Measurements from ENCODE around the gene MAML2. TPM values are rescaled to one million over a fixed set of nuclear protein-coding genes. Genes with fewer than 3 reads are reported as not detected.

MAML2 gene
- total and polyA plus RNA-seq, 10 donors = 2.7 to 43.4 (median 27.2) TPM

DNA sequence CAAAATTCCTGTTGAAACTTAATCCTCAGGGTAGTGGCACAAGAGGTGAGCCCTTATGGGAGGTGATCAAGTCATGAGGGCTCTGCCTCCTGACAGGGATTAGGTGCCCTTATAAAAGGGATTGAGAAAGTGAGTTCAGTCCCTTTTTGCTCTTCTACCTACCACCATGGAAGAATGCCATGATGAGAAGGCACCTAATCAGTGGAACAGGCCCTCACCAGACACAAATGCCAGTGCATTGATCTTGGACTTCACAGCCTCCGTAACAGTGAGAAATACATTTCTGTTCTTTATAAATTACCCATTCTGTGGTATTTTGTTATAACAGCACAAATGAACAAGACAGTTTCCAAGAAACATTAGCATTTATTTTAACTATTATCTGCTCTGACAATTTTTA is 338.1 kb downstream of the MAML2 start:
- no peak overlapping the region for H3K27ac ChIP-seq
- no peak for TF ChIP-seq POLR2A (IDR thresholded peaks at IDR 0.05)
- no peaks in the 10 kb centered on the region for H3K9me3 ChIP-seq
- 95 to 100% (median 100%) methylated on average over 1 of the region's 1 CpG for WGBS, 5 donors
- no peaks in the 10 kb centered on the region for H3K36me3 ChIP-seq
- H3K27me3 ChIP-seq (replicated peaks in 1 of 7) = no peaks in the 10 kb centered on the region
- no peak overlapping the region for H3K4me3 ChIP-seq
- intact Hi-C loops (cut with DNase I; ENCODE audit: low total_unique reads) = no loop called here
- peaks cover 0 to 15% (median 7%) of the 10 kb centered on the region in 6 donors for H3K4me1 ChIP-seq
- no peak for DNase-seq

DNA sequence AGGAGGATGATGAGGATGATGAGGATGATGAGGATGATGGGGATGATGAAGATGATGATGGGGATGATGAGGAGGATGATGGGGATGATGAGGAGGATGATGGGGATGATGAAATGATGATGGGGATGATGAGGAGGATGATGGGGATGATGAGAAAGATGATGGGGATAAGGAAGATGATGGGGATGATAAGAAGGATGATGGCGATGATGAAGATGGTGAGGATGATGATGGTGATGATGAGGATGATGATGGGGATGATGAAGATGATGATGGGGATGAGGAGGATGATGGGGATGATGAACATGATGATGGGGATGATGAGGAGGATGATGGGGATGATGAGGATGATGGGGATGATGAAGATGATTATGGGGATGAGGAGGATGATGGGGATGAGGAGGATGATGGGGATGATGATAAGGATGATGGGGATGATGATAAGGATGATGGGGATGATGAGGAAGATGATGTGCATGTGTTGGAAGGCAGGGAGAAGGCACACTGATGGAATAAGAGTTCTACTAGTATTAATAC is 340.2 kb downstream of the MAML2 start:
- 88 to 98% (median 94%) methylated on average over 1 of the region's 1 CpG for WGBS, 5 donors
- no peaks in the 10 kb centered on the region for H3K27me3 ChIP-seq (replicated peaks in 1 of 7)
- H3K27ac ChIP-seq = no peak overlapping the region
- H3K36me3 ChIP-seq = no peaks in the 10 kb centered on the region
- TF ChIP-seq, protein P1, sequence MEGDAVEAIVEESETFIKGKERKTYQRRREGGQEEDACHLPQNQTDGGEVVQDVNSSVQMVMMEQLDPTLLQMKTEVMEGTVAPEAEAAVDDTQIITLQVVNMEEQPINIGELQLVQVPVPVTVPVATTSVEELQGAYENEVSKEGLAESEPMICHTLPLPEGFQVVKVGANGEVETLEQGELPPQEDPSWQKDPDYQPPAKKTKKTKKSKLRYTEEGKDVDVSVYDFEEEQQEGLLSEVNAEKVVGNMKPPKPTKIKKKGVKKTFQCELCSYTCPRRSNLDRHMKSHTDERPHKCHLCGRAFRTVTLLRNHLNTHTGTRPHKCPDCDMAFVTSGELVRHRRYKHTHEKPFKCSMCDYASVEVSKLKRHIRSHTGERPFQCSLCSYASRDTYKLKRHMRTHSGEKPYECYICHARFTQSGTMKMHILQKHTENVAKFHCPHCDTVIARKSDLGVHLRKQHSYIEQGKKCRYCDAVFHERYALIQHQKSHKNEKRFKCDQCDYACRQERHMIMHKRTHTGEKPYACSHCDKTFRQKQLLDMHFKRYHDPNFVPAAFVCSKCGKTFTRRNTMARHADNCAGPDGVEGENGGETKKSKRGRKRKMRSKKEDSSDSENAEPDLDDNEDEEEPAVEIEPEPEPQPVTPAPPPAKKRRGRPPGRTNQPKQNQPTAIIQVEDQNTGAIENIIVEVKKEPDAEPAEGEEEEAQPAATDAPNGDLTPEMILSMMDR (IDR thresholded peaks at IDR 0.05 in 8 of 11, conservative IDR thresholded peaks at IDR 0.05 in 3 of 11) = no peak
- TF ChIP-seq POLR2A (IDR thresholded peaks at IDR 0.05) = no peak
- no peak for TF ChIP-seq POLR2AphosphoS5 (IDR thresholded peaks at IDR 0.05)
- H3K4me3 ChIP-seq = no peak overlapping the region
- peaks cover 0 to 23% (median 9%) of the 10 kb centered on the region in 6 donors for H3K4me1 ChIP-seq
- no peak for DNase-seq
- no peaks in the 10 kb centered on the region for H3K9me3 ChIP-seq
- intact Hi-C loops (cut with DNase I; ENCODE audit: low total_unique reads) = no loop called here

DNA sequence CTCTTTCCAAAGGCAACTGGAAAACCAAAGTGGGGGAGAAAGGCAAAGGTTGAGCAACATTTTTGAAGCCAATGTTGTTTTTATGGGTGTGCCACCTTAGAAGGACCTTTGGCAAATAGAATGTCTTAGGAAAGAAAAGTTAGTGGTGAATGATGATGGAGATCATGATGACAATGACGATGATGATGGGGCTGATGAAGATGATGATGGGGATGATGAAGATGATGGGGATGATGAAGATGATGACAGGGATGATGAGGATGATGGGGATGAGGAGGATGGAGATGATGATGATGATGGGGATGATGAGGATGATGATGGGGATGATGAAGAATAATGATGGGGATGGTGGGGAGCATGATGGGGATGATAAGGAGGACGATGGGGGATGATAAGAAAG is 340.7 kb downstream of the MAML2 start:
- H3K4me3 ChIP-seq = no peak overlapping the region
- no peaks in the 10 kb centered on the region for H3K36me3 ChIP-seq
- peaks cover 0 to 23% (median 9%) of the 10 kb centered on the region in 6 donors for H3K4me1 ChIP-seq
- WGBS, 5 donors = 87 to 97% (median 90%) methylated on average over 2 of the region's 2 CpGs
- DNase-seq = no peak
- no peaks in the 10 kb centered on the region for H3K9me3 ChIP-seq
- intact Hi-C loops (cut with DNase I; ENCODE audit: low total_unique reads) = no loop called here
- no peaks in the 10 kb centered on the region for H3K27me3 ChIP-seq (replicated peaks in 1 of 7)
- TF ChIP-seq POLR2A (IDR thresholded peaks at IDR 0.05) (no peak), POLR2AphosphoS5 (IDR thresholded peaks at IDR 0.05) (no peak)
- TF ChIP-seq, protein P1 (IDR thresholded peaks at IDR 0.05 in 8 of 11, conservative IDR thresholded peaks at IDR 0.05 in 3 of 11) = no peak
- H3K27ac ChIP-seq = no peak overlapping the region

DNA sequence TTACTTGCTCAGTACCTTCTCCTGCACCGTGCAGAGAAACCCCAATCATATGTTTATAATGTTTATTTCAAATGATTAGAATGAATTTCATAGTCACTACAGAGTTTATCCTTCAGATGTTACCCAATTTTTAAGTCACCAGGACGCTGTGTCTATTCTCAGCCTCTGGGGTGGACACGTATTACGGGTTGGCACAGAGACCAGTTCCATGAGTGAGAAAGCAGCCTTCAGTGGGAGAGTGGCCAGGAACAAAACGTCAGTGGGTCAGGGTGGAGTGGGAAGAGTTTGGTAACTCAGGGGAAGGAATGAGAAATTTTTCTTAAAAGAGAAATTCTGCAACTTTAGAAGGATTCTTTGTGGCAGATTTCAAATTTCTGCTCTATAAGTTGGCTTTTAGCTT is 342.0 kb downstream of the MAML2 start:
- peak overlapping the region in 6 of 8 donors; percentile 6 to 62 (median 40) for H3K27ac ChIP-seq
- no peaks in the 10 kb centered on the region for H3K36me3 ChIP-seq
- no peak for TF ChIP-seq POLR2A (IDR thresholded peaks at IDR 0.05)
- peak in 1 of 3 donors; percentile 56 for TF ChIP-seq POLR2AphosphoS5 (IDR thresholded peaks at IDR 0.05)
- no peak overlapping the region for H3K4me3 ChIP-seq
- no peaks in the 10 kb centered on the region for H3K27me3 ChIP-seq (replicated peaks in 1 of 7)
- peaks cover 0 to 23% (median 9%) of the 10 kb centered on the region in 6 donors for H3K4me1 ChIP-seq
- no peak for DNase-seq
- 66 to 85% (median 72%) methylated on average over 5 of the region's 5 CpGs for WGBS, 5 donors
- no peaks in the 10 kb centered on the region for H3K9me3 ChIP-seq
- intact Hi-C loops (cut with DNase I; ENCODE audit: low total_unique reads) = no loop called here

DNA sequence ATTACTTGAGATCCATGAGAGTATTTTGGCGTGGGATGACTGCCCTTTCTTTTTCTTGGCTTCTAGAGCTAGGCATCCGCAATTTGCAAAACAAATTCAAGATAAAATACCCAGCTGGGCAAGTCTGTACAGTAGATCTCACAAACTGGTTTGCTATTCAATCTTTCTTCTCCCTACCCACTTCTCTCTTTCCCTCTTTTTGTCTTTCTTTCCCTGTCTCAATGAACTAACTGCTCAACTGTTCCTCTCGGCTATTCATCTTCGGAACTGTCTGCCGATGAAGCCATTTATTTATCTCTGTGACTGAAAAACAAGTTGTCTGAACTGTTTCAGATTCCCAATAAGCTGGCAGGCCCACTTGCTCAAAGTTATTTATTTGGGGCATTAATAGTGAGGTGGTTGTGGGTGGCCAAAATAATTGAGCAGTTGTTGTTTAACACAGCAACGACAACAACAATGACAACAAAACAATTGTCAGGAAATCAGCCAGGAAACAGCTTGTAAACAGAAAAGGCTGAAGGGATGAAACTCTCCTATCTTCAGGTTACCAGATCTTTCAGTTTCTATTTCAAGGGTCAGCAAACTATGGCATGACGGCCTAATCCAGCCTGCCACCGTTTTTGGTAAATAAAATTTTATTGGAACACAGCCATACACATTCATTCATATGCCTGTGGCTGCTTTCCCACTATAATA is 343.1 kb downstream of the MAML2 start:
- H3K36me3 ChIP-seq = peaks cover 0 to 3% (median 0%) of the 10 kb centered on the region in 6 donors
- H3K9me3 ChIP-seq = no peaks in the 10 kb centered on the region
- TF ChIP-seq, protein P1 (IDR thresholded peaks at IDR 0.05 in 8 of 11, conservative IDR thresholded peaks at IDR 0.05 in 3 of 11) = no peak
- TF ChIP-seq POLR2AphosphoS5 (IDR thresholded peaks at IDR 0.05) = no peak
- TF ChIP-seq POLR2A (IDR thresholded peaks at IDR 0.05) = no peak
- peak overlapping the region in 1 of 8 donors; percentile 26 for H3K4me3 ChIP-seq
- DNase-seq = no peak
- H3K4me1 ChIP-seq = peaks cover 0 to 23% (median 9%) of the 10 kb centered on the region in 6 donors
- H3K27me3 ChIP-seq (replicated peaks in 1 of 7) = no peaks in the 10 kb centered on the region
- intact Hi-C loops (cut with DNase I; ENCODE audit: low total_unique reads) = no loop called here
- peak overlapping the region in 7 of 8 donors; percentile 21 to 62 (median 45) for H3K27ac ChIP-seq
- WGBS, 5 donors = 51 to 69% (median 68%) methylated on average over 8 of the region's 8 CpGs

Data from spleen (tissue), 11 donors.